ENCODE measurements around the gene CRYGN.

CRYGN gene

GRCh38 chr7:151382079-151382885 lies 57.7 kb downstream of the CRYGN start:
- DNase-seq, result no peak

GRCh38 chr7:151381348-151382078 lies 58.4 kb downstream of the CRYGN start:
- peak overlapping the region; percentile 15 for H3K56ac ChIP-seq (ENCODE audit: low read length)
- peak; percentile 53 for DNase-seq
- no peaks in the 10 kb centered on the region for H3K36me3 ChIP-seq (ENCODE audit: control insufficient read depth, insufficient read depth, low read length)
- H3K79me2 ChIP-seq (ENCODE audit: control insufficient read depth, insufficient read depth, low read length), result no peaks in the 10 kb centered on the region
- H3K4me1 ChIP-seq (ENCODE audit: control insufficient read depth, low read depth, low read length), result no peaks in the 10 kb centered on the region
- H3K4me2 ChIP-seq (ENCODE audit: low read length), result peak overlapping the region; percentile 46
- H4K5ac ChIP-seq (ENCODE audit: low read length), result no peak overlapping the region
- H3K9ac ChIP-seq (ENCODE audit: low read length), result peak overlapping the region; percentile 49
- no peak overlapping the region for H2AK5ac ChIP-seq (ENCODE audit: low read length)
- no peak overlapping the region for H2BK15ac ChIP-seq (replicated peaks; ENCODE audit: low read depth)
- H2BK5ac ChIP-seq (ENCODE audit: low read length), result no peak overlapping the region
- no peak overlapping the region for H3K18ac ChIP-seq (ENCODE audit: low read length)
- no peak overlapping the region for H4K8ac ChIP-seq (ENCODE audit: low read depth, low read length)
- H3K27me3 ChIP-seq (ENCODE audit: insufficient read depth, low read length, poor library complexity), result peaks cover 11% of the 10 kb centered on the region
- no peak overlapping the region for H3K4me3 ChIP-seq (ENCODE audit: low read length)
- peak overlapping the region; percentile 89 for H3K23ac ChIP-seq (ENCODE audit: low read length)
- no CpG with 5 or more reads among the region's 83 CpGs for WGBS (ENCODE audit: extremely low coverage, insufficient coverage, low lambda C conversion rate)
- no peak overlapping the region for H3K4ac ChIP-seq (ENCODE audit: low read depth, low read length)
- H3K27ac ChIP-seq (ENCODE audit: low read depth, low read length), result no peak overlapping the region
- no peaks in the 10 kb centered on the region for H3K79me1 ChIP-seq (ENCODE audit: low read length)
- no peak overlapping the region for H2BK120ac ChIP-seq (ENCODE audit: low read depth, low read length)

More at GRCh38 chr7:151382079-151382885, 57.7 kb downstream of the CRYGN start:
- peaks cover 11% of the 10 kb centered on the region for H3K27me3 ChIP-seq (ENCODE audit: insufficient read depth, low read length, poor library complexity)
- H3K4me1 ChIP-seq (ENCODE audit: control insufficient read depth, low read depth, low read length), result no peaks in the 10 kb centered on the region
- H3K4me2 ChIP-seq (ENCODE audit: low read length), result peak overlapping the region; percentile 46
- H3K79me2 ChIP-seq (ENCODE audit: control insufficient read depth, insufficient read depth, low read length), result no peaks in the 10 kb centered on the region
- H3K56ac ChIP-seq (ENCODE audit: low read length), result peak overlapping the region; percentile 15
- peak overlapping the region; percentile 19 for H3K9ac ChIP-seq (ENCODE audit: low read length)
- H3K27ac ChIP-seq (ENCODE audit: low read depth, low read length), result no peak overlapping the region
- no peak overlapping the region for H4K5ac ChIP-seq (ENCODE audit: low read length)
- H2BK120ac ChIP-seq (ENCODE audit: low read depth, low read length), result no peak overlapping the region
- no peak overlapping the region for H3K4me3 ChIP-seq (ENCODE audit: low read length)
- H3K23ac ChIP-seq (ENCODE audit: low read length), result peak overlapping the region; percentile 66
- no peak overlapping the region for H3K4ac ChIP-seq (ENCODE audit: low read depth, low read length)
- H2BK5ac ChIP-seq (ENCODE audit: low read length), result no peak overlapping the region
- H2AK5ac ChIP-seq (ENCODE audit: low read length), result no peak overlapping the region
- H3K36me3 ChIP-seq (ENCODE audit: control insufficient read depth, insufficient read depth, low read length), result no peaks in the 10 kb centered on the region
- no peak overlapping the region for H2BK15ac ChIP-seq (replicated peaks; ENCODE audit: low read depth)
- no CpG with 5 or more reads among the region's 37 CpGs for WGBS (ENCODE audit: extremely low coverage, insufficient coverage, low lambda C conversion rate)
- no peak overlapping the region for H4K8ac ChIP-seq (ENCODE audit: low read depth, low read length)
- no peak overlapping the region for H3K18ac ChIP-seq (ENCODE audit: low read length)
- no peaks in the 10 kb centered on the region for H3K79me1 ChIP-seq (ENCODE audit: low read length)

- no peaks in the 10 kb centered on the region for H3K36me3 ChIP-seq (ENCODE audit: control insufficient read depth, insufficient read depth, low read length)
- H3K27me3 ChIP-seq (ENCODE audit: insufficient read depth, low read length, poor library complexity), result peaks cover 11% of the 10 kb centered on the region
- no peaks in the 10 kb centered on the region for H3K79me2 ChIP-seq (ENCODE audit: control insufficient read depth, insufficient read depth, low read length)
- no peak overlapping the region for H2BK120ac ChIP-seq (ENCODE audit: low read depth, low read length)
- H3K23ac ChIP-seq (ENCODE audit: low read length), result no peak overlapping the region
- H3K79me1 ChIP-seq (ENCODE audit: low read length), result no peaks in the 10 kb centered on the region
- H2BK5ac ChIP-seq (ENCODE audit: low read length), result no peak overlapping the region
- H3K4ac ChIP-seq (ENCODE audit: low read depth, low read length), result no peak overlapping the region
- WGBS (ENCODE audit: extremely low coverage, insufficient coverage, low lambda C conversion rate), result no CpG with 5 or more reads among the region's 7 CpGs
- no peak overlapping the region for H4K8ac ChIP-seq (ENCODE audit: low read depth, low read length)
- peak overlapping the region; percentile 12 for H3K56ac ChIP-seq (ENCODE audit: low read length)
- H3K9ac ChIP-seq (ENCODE audit: low read length), result no peak overlapping the region
- no peak overlapping the region for H3K4me3 ChIP-seq (ENCODE audit: low read length)
- no peak for DNase-seq
- H4K5ac ChIP-seq (ENCODE audit: low read length), result no peak overlapping the region
- H3K18ac ChIP-seq (ENCODE audit: low read length), result no peak overlapping the region
- H3K27ac ChIP-seq (ENCODE audit: low read depth, low read length), result no peak overlapping the region
- H3K4me2 ChIP-seq (ENCODE audit: low read length), result peak overlapping the region; percentile 13
- no peak overlapping the region for H2AK5ac ChIP-seq (ENCODE audit: low read length)
- H3K4me1 ChIP-seq (ENCODE audit: control insufficient read depth, low read depth, low read length), result no peaks in the 10 kb centered on the region
- H2BK15ac ChIP-seq (replicated peaks; ENCODE audit: low read depth), result no peak overlapping the region
Measured at GRCh38 chr7:151381098-151381347, 58.9 kb downstream of the CRYGN start.

- DNase-seq, result no peak
- no peaks in the 10 kb centered on the region for H3K79me1 ChIP-seq (ENCODE audit: low read length)
- H3K27me3 ChIP-seq (ENCODE audit: insufficient read depth, low read length, poor library complexity), result peaks cover 11% of the 10 kb centered on the region
- no peak overlapping the region for H4K5ac ChIP-seq (ENCODE audit: low read length)
- no CpG with 5 or more reads among the region's 32 CpGs for WGBS (ENCODE audit: extremely low coverage, insufficient coverage, low lambda C conversion rate)
- H2BK120ac ChIP-seq (ENCODE audit: low read depth, low read length), result no peak overlapping the region
- H3K56ac ChIP-seq (ENCODE audit: low read length), result no peak overlapping the region
- H3K4me1 ChIP-seq (ENCODE audit: control insufficient read depth, low read depth, low read length), result no peaks in the 10 kb centered on the region
- no peak overlapping the region for H3K4me2 ChIP-seq (ENCODE audit: low read length)
- H3K18ac ChIP-seq (ENCODE audit: low read length), result no peak overlapping the region
- no peak overlapping the region for H3K23ac ChIP-seq (ENCODE audit: low read length)
- H3K4ac ChIP-seq (ENCODE audit: low read depth, low read length), result no peak overlapping the region
- no peak overlapping the region for H2BK5ac ChIP-seq (ENCODE audit: low read length)
- H2BK15ac ChIP-seq (replicated peaks; ENCODE audit: low read depth), result no peak overlapping the region
- no peaks in the 10 kb centered on the region for H3K36me3 ChIP-seq (ENCODE audit: control insufficient read depth, insufficient read depth, low read length)
- H4K8ac ChIP-seq (ENCODE audit: low read depth, low read length), result no peak overlapping the region
- no peak overlapping the region for H3K9ac ChIP-seq (ENCODE audit: low read length)
- no peak overlapping the region for H3K4me3 ChIP-seq (ENCODE audit: low read length)
- H3K79me2 ChIP-seq (ENCODE audit: control insufficient read depth, insufficient read depth, low read length), result no peaks in the 10 kb centered on the region
- no peak overlapping the region for H2AK5ac ChIP-seq (ENCODE audit: low read length)
- no peak overlapping the region for H3K27ac ChIP-seq (ENCODE audit: low read depth, low read length)
Measured at GRCh38 chr7:151380199-151381097, 59.5 kb downstream of the CRYGN start.

DNA sequence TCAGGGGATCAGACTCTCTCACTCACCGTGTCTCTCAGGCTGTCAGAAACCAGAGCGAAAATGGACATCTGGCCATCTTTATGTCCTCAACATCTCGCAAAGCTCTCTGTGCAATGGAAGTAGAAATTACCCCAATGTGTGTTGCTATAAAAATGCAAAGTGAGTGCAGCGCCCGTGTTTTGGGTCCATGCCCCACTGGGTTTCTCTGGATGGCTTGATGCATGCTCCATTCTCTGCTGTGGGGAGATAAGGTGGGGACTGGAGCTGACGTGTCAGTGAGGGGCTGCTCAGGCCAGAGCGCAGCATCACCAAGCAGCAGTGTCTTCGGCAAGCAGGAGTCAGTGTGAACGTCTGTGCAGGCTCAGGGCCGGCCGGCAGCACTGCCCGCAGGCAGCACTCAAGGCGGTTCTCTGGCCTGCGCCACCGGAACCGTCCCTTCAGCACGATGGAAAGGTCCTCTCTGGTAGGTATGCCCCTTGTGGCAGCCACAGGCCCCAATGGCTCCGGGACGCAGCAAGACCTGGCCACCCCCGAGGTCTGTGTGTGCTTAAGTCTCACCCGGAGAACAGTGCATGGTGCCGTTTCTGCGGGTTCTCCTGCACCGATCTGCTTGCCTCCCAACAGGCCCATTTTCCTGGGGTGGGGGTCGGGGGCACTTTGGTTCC lies 60.3 kb downstream of the CRYGN start:
- Histone ChIP-seq H2BK120ac (ENCODE audit: low read depth, low read length) (no peak overlapping the region), H3K9ac (ENCODE audit: low read length) (no peak overlapping the region), H3K27ac (ENCODE audit: low read depth, low read length) (no peak overlapping the region), H3K4me2 (ENCODE audit: low read length) (no peak overlapping the region), H2BK15ac (replicated peaks; ENCODE audit: low read depth) (no peak overlapping the region), H4K8ac (ENCODE audit: low read depth, low read length) (no peak overlapping the region), H2BK5ac (ENCODE audit: low read length) (no peak overlapping the region), H2AK5ac (ENCODE audit: low read length) (no peak overlapping the region), H3K4me1 (ENCODE audit: control insufficient read depth, low read depth, low read length) (no peaks in the 10 kb centered on the region), H3K27me3 (ENCODE audit: insufficient read depth, low read length, poor library complexity) (peaks cover 11% of the 10 kb centered on the region), H3K79me2 (ENCODE audit: control insufficient read depth, insufficient read depth, low read length) (no peaks in the 10 kb centered on the region), H3K36me3 (ENCODE audit: control insufficient read depth, insufficient read depth, low read length) (no peaks in the 10 kb centered on the region), H3K4me3 (ENCODE audit: low read length) (no peak overlapping the region), H3K56ac (ENCODE audit: low read length) (no peak overlapping the region), H3K4ac (ENCODE audit: low read depth, low read length) (no peak overlapping the region), H3K18ac (ENCODE audit: low read length) (no peak overlapping the region), H3K23ac (ENCODE audit: low read length) (no peak overlapping the region), H4K5ac (ENCODE audit: low read length) (no peak overlapping the region), H3K79me1 (ENCODE audit: low read length) (no peaks in the 10 kb centered on the region)
- peak; percentile 42 for DNase-seq
- WGBS (ENCODE audit: extremely low coverage, insufficient coverage, low lambda C conversion rate), result no CpG with 5 or more reads among the region's 25 CpGs
